HL-60 (cell line): Measurements from ENCODE around the gene KLK11.

ENCODE experiments used
- DNase-seq, 2 experiments: peaks; one replicate each; pipeline ENCODE4 v3.0.0-alpha.2; 2010 to 2020; ENCODE audit warnings: low read depth in 1 of 2, low spot score in 1 of 2
- H3K27ac ChIP-seq: fragments of 250-450 bp; sonication (Bioruptor Pico); replicated peaks from 2 replicates; pipeline ENCODE4 v1.5.1; 2020; ENCODE audit warnings: mild to moderate bottlenecking, moderate library complexity
- H3K27me3 ChIP-seq: fragments of 250-450 bp; sonication (Bioruptor Pico); 2 replicates; pipeline ENCODE4 v1.5.1; 2021; ENCODE audit warnings: mild to moderate bottlenecking, moderate library complexity; ENCODE audit not compliant: insufficient read depth, poor library complexity, severe bottlenecking
- H3K4me3 ChIP-seq: replicated peaks from 2 replicates; pipeline ENCODE4 v1.5.1; 2011; ENCODE audit warnings: mild to moderate bottlenecking, control low read depth, low read length; ENCODE audit not compliant: insufficient read depth
- CTCF ChIP-seq: IDR thresholded peaks from one replicate; pipeline ENCODE4 v1.5.1; 2011; ENCODE audit warnings: low read length, control low read depth, inconsistent platforms; ENCODE audit not compliant: insufficient read depth
- GABPA ChIP-seq: IDR thresholded peaks from 2 replicates; pipeline ENCODE4 v1.6.1; 2012; ENCODE audit warnings: low read depth
- POLR2AphosphoS5 ChIP-seq: IDR thresholded peaks from 2 replicates; pipeline ENCODE4 v1.6.1; 2012; ENCODE audit warnings: low read depth
- REST ChIP-seq: IDR thresholded peaks from 2 replicates; pipeline ENCODE4 v1.6.1; 2012; ENCODE audit warnings: low read depth; ENCODE audit not compliant: insufficient replicate concordance
- SPI1 ChIP-seq: IDR thresholded peaks from 2 replicates; pipeline ENCODE4 v1.6.1; 2012; ENCODE audit warnings: low read depth, mild to moderate bottlenecking, borderline replicate concordance

The KLK11 gene

GRCh38 chr19:51024924-51025323 lies 1.5 kb downstream of the KLK11 start:
- peaks cover 4% of the 10 kb centered on the region for H3K27me3 ChIP-seq
- H3K4me3 ChIP-seq, result no peak overlapping the region
- TF ChIP-seq POLR2AphosphoS5 (no peak), REST (no peak), GABPA (no peak), SPI1 (no peak), CTCF (no peak)
- no peak overlapping the region for H3K27ac ChIP-seq
- no peak for DNase-seq

GRCh38 chr19:51023946-51024345 lies 2.5 kb downstream of the KLK11 start:
- TF ChIP-seq CTCF, result no peak
- no peak for TF ChIP-seq SPI1
- no peak for TF ChIP-seq GABPA
- no peak for TF ChIP-seq POLR2AphosphoS5
- TF ChIP-seq REST, result no peak
- Histone ChIP-seq H3K27ac (no peak overlapping the region), H3K27me3 (peaks cover 12% of the 10 kb centered on the region), H3K4me3 (no peak overlapping the region)
- DNase-seq, result no peak

- TF ChIP-seq SPI1 (no peak), POLR2AphosphoS5 (no peak), REST (no peak), GABPA (no peak), CTCF (no peak)
- Histone ChIP-seq H3K4me3 (no peak overlapping the region), H3K27ac (no peak overlapping the region), H3K27me3 (peaks cover 23% of the 10 kb centered on the region)
- no peak for DNase-seq
These were observed 3.9 kb downstream of the KLK11 start for GRCh38 chr19:51022526-51022925.
